ENCODE measurements around the gene RALGAPB. TPM values are rescaled to one million over a fixed set of nuclear protein-coding genes. Genes with fewer than 3 reads are reported as not detected.

RALGAPB gene
- total and polyA plus RNA-seq, 3 donors from 2014 or later: 49.9 to 64.7 (median 52.6) TPM

GRCh38 chr20:38607351-38607750, 134.7 kb downstream of the RALGAPB start:
- H3K9me3 ChIP-seq: no peaks in the 10 kb centered on the region
- TF ChIP-seq CTCF (IDR thresholded peaks at IDR 0.05) (no peak), POLR2A (IDR thresholded peaks at IDR 0.05) (no peak)
- intact Hi-C loops (cut with DNase I; ENCODE audit: low total_unique reads): no loop called here
- H3K36me3 ChIP-seq (ENCODE audit: low read depth, missing control alignments): no peaks in the 10 kb centered on the region
- no peaks in the 10 kb centered on the region for H3K27me3 ChIP-seq
- no peak overlapping the region for H3K27ac ChIP-seq
- H3K4me1 ChIP-seq: no peaks in the 10 kb centered on the region
- no peak overlapping the region for H3K4me3 ChIP-seq
- 33 to 44% methylated on average over 12 of the region's 12 CpGs for WGBS, 2 donors
- DNase-seq: no peak

- intact Hi-C loops (cut with DNase I; ENCODE audit: low total_unique reads): no loop called here
- H3K27ac ChIP-seq: no peak overlapping the region
Observed at GRCh38 chr20:38608188-38608587, 135.5 kb downstream of the RALGAPB start.

GRCh38 chr20:38609815-38610214, 137.2 kb downstream of the RALGAPB start:
- intact Hi-C loops (cut with DNase I; ENCODE audit: low total_unique reads): no loop called here
- 90% methylated on average over 4 of the region's 4 CpGs for WGBS, 2 donors
- no peak for DNase-seq
- Histone ChIP-seq H3K27me3 (no peaks in the 10 kb centered on the region), H3K27ac (no peak overlapping the region), H3K36me3 (ENCODE audit: low read depth, missing control alignments) (no peaks in the 10 kb centered on the region), H3K4me1 (no peaks in the 10 kb centered on the region), H3K4me3 (no peak overlapping the region), H3K9me3 (no peaks in the 10 kb centered on the region)
- TF ChIP-seq CTCF (IDR thresholded peaks at IDR 0.05): no peak
- no peak for TF ChIP-seq POLR2A (IDR thresholded peaks at IDR 0.05)

More at GRCh38 chr20:38608188-38608587, 135.5 kb downstream of the RALGAPB start:
- 74 to 79% methylated on average over 4 of the region's 4 CpGs for WGBS, 2 donors
- no peaks in the 10 kb centered on the region for H3K9me3 ChIP-seq
- no peak for DNase-seq
- no peaks in the 10 kb centered on the region for H3K36me3 ChIP-seq (ENCODE audit: low read depth, missing control alignments)
- no peak overlapping the region for H3K4me3 ChIP-seq
- TF ChIP-seq CTCF (IDR thresholded peaks at IDR 0.05) (no peak), POLR2A (IDR thresholded peaks at IDR 0.05) (no peak)
- H3K4me1 ChIP-seq: no peaks in the 10 kb centered on the region
- no peaks in the 10 kb centered on the region for H3K27me3 ChIP-seq

- Histone ChIP-seq H3K36me3 (ENCODE audit: low read depth, missing control alignments) (no peaks in the 10 kb centered on the region), H3K27ac (no peak overlapping the region), H3K9me3 (no peaks in the 10 kb centered on the region), H3K4me1 (no peaks in the 10 kb centered on the region), H3K27me3 (no peaks in the 10 kb centered on the region), H3K4me3 (no peak overlapping the region)
- intact Hi-C loops (cut with DNase I; ENCODE audit: low total_unique reads): no loop called here
- DNase-seq: no peak
- TF ChIP-seq POLR2A (IDR thresholded peaks at IDR 0.05) (no peak), CTCF (IDR thresholded peaks at IDR 0.05) (no peak)
- 78 to 79% methylated on average over 5 of the region's 5 CpGs for WGBS, 2 donors
Observed at GRCh38 chr20:38610521-38610920, 137.9 kb downstream of the RALGAPB start.

GRCh38 chr20:38612751-38613515, 140.3 kb downstream of the RALGAPB start:
- DNase-seq: no peak
- TF ChIP-seq POLR2A (IDR thresholded peaks at IDR 0.05) (no peak), CTCF (IDR thresholded peaks at IDR 0.05) (no peak)

More at GRCh38 chr20:38612751-38613515, 140.3 kb downstream of the RALGAPB start:
- Histone ChIP-seq H3K36me3 (ENCODE audit: low read depth, missing control alignments) (no peaks in the 10 kb centered on the region), H3K27ac (no peak overlapping the region), H3K9me3 (no peaks in the 10 kb centered on the region), H3K4me1 (no peaks in the 10 kb centered on the region), H3K4me3 (no peak overlapping the region), H3K27me3 (no peaks in the 10 kb centered on the region)
- intact Hi-C loops (cut with DNase I; ENCODE audit: low total_unique reads): no loop called here
- WGBS, 2 donors: 76 to 79% methylated on average over 5 of the region's 5 CpGs

Measured in testis (tissue), 3 donors.